ENCODE results near the gene CTCFL.
"Not testable (repeated sequence)": the region's sequence is repeated elsewhere in the genome, so short reads cannot be mapped to it uniquely, and the experiment has no call there.

CTCFL gene

GRCh38 chr20:57536120-57536708, 11.3 kb upstream of the CTCFL start:
- DNase-seq, result no peak

- no peak for DNase-seq
Observed at GRCh38 chr20:57535297-57535696, 10.4 kb upstream of the CTCFL start.

- no peak for DNase-seq
Observed at GRCh38 chr20:57532104-57532503, 7.2 kb upstream of the CTCFL start.

- DNase-seq, result no peak
Observed at GRCh38 chr20:57530327-57530981, 5.5 kb upstream of the CTCFL start.

GRCh38 chr20:57529810-57530209, 4.9 kb upstream of the CTCFL start:
- no peak for DNase-seq

GRCh38 chr20:57529160-57529585, 4.2 kb upstream of the CTCFL start:
- no peak for DNase-seq

- DNase-seq, result no peak
Observed at GRCh38 chr20:57528148-57528547, 3.2 kb upstream of the CTCFL start.

- DNase-seq, result no peak
Observed at GRCh38 chr20:57527728-57528127, 2.8 kb upstream of the CTCFL start.

- DNase-seq, result no peak
Observed at GRCh38 chr20:57526885-57527460, 2.0 kb upstream of the CTCFL start.

GRCh38 chr20:57526087-57526884, 1.3 kb upstream of the CTCFL start:
- peak; percentile 17 for DNase-seq

- DNase-seq, result no peak
Observed at GRCh38 chr20:57525328-57526086, 567 bp upstream of the CTCFL start.

- no peak for DNase-seq
Observed at GRCh38 chr20:57523782-57524181, 1.2 kb downstream of the CTCFL start.

GRCh38 chr20:57522380-57523140, 2.4 kb downstream of the CTCFL start:
- DNase-seq, result no peak

- no peak for DNase-seq
Observed at GRCh38 chr20:57517904-57518303, 7.0 kb downstream of the CTCFL start.

- peak; percentile 17 for DNase-seq
Observed at GRCh38 chr20:57514273-57514751, 10.6 kb downstream of the CTCFL start.

- DNase-seq, result no peak
Observed at GRCh38 chr20:57513199-57513598, 11.7 kb downstream of the CTCFL start.

- DNase-seq, result no peak
Observed at GRCh38 chr20:57512432-57512831, 12.5 kb downstream of the CTCFL start.

GRCh38 chr20:57511709-57512108, 13.2 kb downstream of the CTCFL start:
- not testable (repeated sequence) for DNase-seq

- DNase-seq, result no peak
Observed at GRCh38 chr20:57509665-57510237, 15.2 kb downstream of the CTCFL start.

GRCh38 chr20:57508831-57509230, 16.1 kb downstream of the CTCFL start:
- DNase-seq, result no peak

GRCh38 chr20:57508381-57508780, 16.6 kb downstream of the CTCFL start:
- DNase-seq, result no peak

- no peak for DNase-seq
Observed at GRCh38 chr20:57507477-57507876, 17.5 kb downstream of the CTCFL start.

Measured in stimulated activated CD4-positive, alpha-beta T cell treated with anti-CD3 and anti-CD28 coated beads, Interleukin-4, amount 100 ng/mL, for 1 hour (primary cell).